HG03442 (cell line): Measurements from ENCODE around the gene CDH13.

ENCODE experiments used
- ATAC-seq: cut with Tn5 transposase; IDR thresholded peaks from one replicate; pipeline ENCODE4 v1.9.1; 2021; ENCODE audit warnings: mild to moderate bottlenecking, moderate library complexity; ENCODE audit not compliant: unreplicated experiment

Gene CDH13

GRCh38 chr16:83443972-83444371 is 817.2 kb downstream of the CDH13 start:
- ATAC-seq, result no peak

DNA sequence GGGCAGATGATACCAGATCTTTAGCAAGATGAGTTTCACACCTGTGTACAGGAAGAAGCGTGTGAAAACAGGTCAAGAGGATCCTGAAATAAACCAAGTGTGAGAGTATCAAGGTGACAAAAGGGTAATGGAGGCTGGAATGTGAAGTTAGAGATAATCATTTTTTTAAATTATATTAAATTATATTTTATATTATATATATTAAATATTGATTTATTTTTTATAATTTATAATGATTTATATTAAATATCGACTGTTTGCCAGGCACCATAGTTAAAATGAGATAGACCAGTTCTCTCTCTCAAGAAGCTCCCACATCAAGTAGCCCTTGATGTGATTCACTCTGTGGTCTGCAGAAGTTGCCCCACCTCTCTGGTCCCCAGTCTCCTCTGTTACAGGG is 820.8 kb downstream of the CDH13 start:
- ATAC-seq, result no peak

- no peak for ATAC-seq
Observed at GRCh38 chr16:83449861-83450260, 823.1 kb downstream of the CDH13 start.

- ATAC-seq, result peak; percentile 56
Observed at GRCh38 chr16:83453977-83454376, 827.2 kb downstream of the CDH13 start.

GRCh38 chr16:83455716-83456115 is 828.9 kb downstream of the CDH13 start:
- no peak for ATAC-seq

DNA sequence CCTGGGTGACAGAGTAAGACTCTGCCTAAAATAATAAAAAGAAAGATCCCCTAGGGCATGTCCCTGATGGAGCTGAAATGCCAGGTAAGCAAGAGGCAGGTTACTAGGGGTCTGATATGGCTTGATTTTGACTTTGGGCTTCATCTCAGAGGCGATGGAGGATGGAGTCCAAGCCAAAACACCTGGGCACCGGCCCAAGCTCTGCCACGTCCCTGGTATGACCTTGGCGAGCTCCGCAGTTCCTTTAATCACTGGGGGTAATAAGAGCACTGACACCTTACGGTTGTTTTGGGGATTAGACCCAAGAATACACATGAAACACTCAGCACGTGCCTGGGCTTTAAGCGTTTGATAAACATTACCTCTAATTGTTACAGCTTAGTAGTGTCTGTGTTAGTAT is 830.2 kb downstream of the CDH13 start:
- ATAC-seq, result no peak

DNA sequence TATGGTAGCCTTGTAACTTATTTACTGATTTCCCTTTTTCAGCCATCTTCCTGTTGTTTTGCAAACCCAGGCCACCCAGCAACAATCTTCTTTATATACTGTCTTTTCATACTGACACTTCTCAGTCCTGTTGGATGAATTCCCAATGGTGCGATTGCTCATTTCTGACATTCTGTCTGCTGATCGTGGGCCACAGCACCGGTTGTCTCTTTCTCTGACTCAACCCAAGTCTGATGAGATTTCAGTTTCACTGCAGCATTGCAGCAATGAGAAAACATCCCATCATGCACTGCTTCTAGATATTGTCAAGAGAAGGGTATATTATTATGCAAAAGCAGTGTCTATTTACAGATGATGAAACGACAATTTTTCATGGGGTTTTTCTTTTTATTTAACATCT is 831.8 kb downstream of the CDH13 start:
- ATAC-seq, result peak; percentile 83

DNA sequence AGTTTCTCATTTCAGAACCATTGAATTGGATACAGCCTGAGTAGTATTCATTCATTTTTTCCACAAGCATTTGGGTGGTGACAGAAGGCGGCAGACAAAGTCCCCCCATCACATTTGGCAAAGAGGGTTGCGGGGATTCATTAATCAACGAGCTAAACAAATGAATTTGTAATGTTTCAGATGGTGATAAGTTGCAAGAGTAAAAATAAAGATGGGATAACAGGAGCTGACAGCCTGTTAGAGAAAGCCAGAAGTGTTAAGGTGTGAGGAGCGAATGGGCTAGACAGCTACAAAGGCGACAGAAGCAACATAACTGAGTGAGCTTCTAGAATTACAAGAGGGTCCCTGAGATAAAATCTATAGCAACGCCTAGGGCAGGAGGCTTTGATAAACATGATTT is 838.2 kb downstream of the CDH13 start:
- ATAC-seq, result no peak

- no peak for ATAC-seq
Observed at GRCh38 chr16:83470416-83470815, 843.6 kb downstream of the CDH13 start.

DNA sequence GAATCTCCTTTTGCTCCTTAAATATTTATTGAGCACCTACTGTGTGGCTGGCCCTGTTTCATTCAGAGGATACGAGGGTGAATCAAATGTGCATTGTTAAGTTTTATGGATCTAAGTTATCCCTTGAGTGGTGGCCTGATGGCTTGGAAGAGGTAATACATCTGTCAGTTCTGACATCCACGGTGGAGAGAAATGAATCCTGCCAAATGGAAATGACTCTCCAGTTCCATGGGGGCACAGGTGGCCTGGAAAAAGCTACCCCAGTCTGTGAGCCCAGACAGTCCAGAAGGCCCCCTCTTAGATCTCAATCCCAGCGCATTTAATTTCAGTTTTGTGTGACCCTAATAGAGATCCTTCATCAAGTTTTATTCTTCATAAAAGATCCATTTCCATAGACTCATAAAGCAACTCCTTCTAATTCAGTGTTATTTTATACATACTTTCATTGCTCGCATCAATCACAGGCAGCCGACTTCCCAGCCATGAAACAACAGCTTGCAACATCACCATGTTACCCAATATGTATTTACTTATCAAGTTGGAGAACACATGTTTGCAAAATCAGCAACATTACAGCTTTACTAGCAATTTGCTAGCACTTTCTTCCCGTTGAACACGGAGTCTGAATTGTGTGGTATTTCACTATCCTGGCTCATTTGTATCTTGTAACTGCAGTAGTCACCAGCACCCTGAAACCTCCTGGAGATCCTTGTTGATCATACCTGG is 846.2 kb downstream of the CDH13 start:
- ATAC-seq, result no peak

DNA sequence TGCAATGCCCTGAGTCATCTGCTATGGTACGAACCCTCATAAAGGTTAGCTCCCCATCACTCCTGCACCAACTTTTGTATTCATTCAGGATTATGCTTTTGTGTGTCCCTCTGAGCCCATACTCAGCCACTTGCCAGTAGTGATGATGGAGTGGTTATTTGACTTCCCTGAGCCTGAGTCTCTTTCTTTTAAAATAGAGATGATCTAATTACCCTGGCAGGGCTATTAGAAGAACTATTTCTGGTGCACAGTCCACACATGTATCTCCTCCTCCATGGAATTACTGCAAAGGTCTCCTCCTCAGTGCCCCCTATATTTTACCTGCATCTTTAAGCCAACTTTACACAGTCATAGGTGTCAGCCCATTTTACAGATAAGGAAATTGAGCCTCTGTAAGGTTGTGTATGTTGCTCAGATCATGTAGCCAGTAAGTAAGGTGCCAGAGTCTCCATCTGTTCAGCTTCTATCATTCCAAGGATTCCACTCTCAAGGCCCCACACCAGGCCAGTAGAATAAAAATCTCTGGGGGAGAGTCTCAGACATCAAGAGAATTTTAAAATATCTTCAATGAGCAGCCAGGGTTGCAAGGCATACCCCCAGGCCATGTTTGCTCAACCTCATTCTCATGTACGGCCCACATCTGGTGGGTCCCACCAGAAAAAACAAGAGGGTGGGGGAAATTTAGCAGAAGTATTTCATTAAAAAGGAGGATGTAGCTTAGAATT is 847.3 kb downstream of the CDH13 start:
- ATAC-seq, result no peak

- ATAC-seq, result no peak
Observed at GRCh38 chr16:83475108-83475507, 848.3 kb downstream of the CDH13 start.

DNA sequence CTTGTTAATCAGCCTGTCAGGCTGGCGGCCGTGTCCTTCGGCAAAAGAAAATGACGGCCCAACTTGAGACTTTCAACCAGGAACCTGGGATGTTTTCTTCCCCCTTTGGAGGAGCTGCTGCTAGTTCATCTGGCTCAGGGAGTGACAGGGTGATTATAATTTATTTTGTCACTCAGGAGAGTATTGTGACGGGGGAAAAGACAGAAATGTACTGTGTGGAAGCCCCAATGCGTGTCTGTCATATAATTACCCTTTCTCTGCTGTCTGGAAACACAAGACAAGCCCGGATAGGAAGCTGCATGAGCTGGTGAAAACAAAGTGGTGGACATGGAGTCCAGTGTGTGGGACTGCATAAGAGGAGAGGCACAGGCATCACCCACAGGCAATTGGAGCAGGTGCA is 854.8 kb downstream of the CDH13 start:
- ATAC-seq, result no peak

GRCh38 chr16:83482545-83483162 is 855.9 kb downstream of the CDH13 start:
- ATAC-seq, result no peak

GRCh38 chr16:83490073-83490472 is 863.3 kb downstream of the CDH13 start:
- ATAC-seq, result no peak

GRCh38 chr16:83494459-83494858 is 867.7 kb downstream of the CDH13 start:
- ATAC-seq, result no peak

DNA sequence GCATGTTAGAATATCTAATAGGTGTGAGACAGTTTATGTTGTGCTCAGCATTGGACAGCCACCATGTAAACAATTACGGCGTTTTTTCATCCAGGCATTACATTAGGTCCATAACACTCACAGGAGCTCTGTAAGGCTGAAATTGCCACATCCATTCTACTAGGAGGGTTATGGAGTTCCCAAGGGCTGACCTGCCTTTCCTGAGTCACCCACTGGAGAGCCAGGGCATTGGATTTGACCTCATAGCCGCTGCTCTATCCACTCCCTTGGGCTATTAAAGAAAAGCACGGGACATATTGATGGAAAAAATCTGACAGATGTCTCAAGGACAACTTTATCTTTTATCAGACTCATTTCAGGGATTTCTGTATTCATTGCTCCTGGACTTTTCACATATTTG is 874.7 kb downstream of the CDH13 start:
- ATAC-seq, result no peak

DNA sequence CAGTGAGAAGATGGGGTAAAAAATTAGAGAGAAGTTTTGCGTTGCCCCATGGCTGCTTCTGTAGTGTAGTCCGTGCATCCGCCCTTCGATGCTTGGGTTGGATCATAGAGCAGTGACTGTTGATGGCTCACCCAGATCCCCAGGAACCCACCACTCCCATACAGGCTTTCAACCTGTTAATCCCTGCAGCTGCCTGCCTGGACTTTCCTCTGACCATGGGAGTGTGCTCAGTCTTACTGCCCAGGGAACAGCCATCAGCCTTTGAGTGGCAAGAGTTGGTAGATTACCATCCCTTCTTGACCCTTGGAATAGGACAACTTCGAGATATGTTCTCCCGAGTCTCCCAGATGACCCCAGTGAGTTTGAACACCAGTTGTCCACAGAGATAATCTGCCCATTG is 881.5 kb downstream of the CDH13 start:
- no peak for ATAC-seq

- ATAC-seq, result no peak
Observed at GRCh38 chr16:83509316-83509715, 882.5 kb downstream of the CDH13 start.

- no peak for ATAC-seq
Observed at GRCh38 chr16:83510906-83511305, 884.1 kb downstream of the CDH13 start.

GRCh38 chr16:83513008-83513755 is 886.4 kb downstream of the CDH13 start:
- no peak for ATAC-seq
